Activated naive CD4-positive, alpha-beta T cell treated with Interleukin-2 at 50 U/mL for 16 hours (primary cell): ENCODE measurements around the gene CCT6A.
"Not testable (repeated sequence)": the region's sequence is repeated elsewhere in the genome, so short reads cannot be mapped to it uniquely, and the experiment has no call there.

Experiments used
- DNase-seq: peaks from one replicate; pipeline ENCODE4 v3.0.0-alpha.2; 2020

CCT6A gene

GRCh38 chr7:56053379-56053778 is 1.8 kb downstream of the CCT6A start:
- DNase-seq = no peak

- no peak for DNase-seq
These were observed 2.4 kb downstream of the CCT6A start for GRCh38 chr7:56053993-56054392.

- DNase-seq = no peak
These were observed 10.8 kb downstream of the CCT6A start for GRCh38 chr7:56062382-56062781.

- no peak for DNase-seq
These were observed 11.9 kb downstream of the CCT6A start for GRCh38 chr7:56063500-56063881.

DNA sequence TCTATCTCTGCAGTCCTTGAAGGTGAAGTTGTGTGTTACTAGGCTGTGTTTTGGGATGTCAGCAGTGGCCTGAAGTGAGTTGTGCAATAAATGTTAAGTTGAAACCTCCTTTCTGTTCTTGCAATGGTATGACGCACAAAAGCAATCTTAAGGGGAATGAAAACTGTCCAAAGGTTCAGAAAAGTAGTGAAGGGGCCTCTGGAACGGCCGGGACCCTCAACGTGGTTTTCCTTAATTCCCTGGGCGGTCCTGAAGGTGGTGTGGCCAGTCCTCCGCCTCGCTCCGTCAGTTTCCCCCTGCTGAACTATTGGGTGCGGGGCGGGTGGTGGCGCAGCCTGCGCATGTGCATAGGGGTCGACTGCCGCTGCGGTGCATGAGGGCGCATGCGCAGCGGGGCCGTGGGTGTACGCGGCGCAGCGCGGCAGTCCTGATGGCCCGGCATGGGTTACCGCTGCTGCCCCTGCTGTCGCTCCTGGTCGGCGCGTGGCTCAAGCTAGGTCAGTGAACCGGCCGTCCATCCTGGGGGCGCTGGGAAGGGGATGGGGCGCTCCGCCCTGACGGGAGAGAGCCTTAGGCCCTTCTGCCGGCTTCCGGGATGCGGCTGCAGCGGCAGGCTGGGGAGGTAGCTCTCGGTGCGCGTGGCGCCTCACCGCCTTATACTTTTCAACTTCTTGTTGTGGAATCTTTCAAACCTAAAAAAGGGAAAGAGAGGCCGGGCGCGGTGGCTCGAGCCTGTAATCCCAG is 12.5 kb downstream of the CCT6A start, which contains the start of gene SUMF2:
SUMF2 (plus strand) TSS at position 405 of the 744 bp plus-strand sequence; CDS start at position 431, 26 bp downstream.
- peak; percentile 89 for DNase-seq

DNA sequence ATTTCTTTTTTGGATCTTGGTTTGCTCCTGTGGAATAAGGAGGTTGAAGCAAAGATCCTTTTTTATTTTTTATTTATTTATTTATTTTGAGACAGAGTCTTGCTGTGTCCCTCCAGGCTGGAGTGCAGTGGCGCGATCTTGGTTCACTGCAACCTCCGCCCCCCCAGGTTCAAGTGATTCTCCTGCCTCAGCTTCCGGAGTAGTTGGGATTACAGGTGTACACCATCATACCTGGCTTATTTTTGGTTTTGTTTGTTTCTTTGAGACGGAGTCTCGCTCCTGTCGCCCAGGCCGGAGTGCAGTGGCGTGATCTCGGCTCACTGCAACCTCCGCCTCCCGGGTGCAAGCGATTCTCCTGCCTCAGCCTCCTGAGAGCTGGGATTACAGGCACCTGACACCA is 14.8 kb downstream of the CCT6A start:
- DNase-seq = not testable (repeated sequence)

GRCh38 chr7:56074371-56074791 is 22.8 kb downstream of the CCT6A start:
- peak; percentile 70 for DNase-seq

DNA sequence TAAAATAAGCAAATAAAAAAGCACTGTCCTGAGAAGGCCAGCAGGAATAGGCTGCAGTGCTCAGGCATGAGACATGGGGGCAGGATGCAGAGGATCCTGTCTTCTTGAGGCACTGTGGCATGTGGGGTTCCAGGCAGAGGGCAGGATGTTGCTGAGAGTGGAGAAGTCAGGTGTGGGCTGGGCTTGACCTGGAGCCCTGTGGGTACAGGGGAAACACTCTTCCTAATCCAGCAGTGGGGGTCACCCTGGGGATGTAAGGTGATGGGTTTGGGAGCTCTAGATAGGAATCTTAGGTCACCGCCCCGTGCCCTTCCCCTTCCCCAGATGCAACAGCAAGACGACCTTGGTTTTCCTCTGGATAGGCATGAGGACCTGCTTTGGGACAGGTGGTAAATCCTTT is 26.1 kb downstream of the CCT6A start:
- no peak for DNase-seq

DNA sequence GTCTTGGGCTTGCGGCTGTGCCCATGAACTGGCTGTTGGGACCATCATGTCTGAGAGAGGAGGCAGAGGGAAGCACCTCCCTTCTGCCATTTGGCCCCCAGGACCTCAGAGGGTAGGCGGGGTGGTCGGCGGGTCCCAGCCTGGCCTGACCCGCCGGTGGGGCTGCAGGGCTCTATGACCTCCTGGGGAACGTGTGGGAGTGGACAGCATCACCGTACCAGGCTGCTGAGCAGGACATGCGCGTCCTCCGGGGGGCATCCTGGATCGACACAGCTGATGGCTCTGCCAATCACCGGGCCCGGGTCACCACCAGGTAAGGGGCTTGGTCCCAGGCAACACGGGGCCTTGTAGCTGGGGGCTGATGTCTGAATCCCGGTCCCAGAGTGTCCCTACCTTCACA is 26.6 kb downstream of the CCT6A start:
- no peak for DNase-seq

DNA sequence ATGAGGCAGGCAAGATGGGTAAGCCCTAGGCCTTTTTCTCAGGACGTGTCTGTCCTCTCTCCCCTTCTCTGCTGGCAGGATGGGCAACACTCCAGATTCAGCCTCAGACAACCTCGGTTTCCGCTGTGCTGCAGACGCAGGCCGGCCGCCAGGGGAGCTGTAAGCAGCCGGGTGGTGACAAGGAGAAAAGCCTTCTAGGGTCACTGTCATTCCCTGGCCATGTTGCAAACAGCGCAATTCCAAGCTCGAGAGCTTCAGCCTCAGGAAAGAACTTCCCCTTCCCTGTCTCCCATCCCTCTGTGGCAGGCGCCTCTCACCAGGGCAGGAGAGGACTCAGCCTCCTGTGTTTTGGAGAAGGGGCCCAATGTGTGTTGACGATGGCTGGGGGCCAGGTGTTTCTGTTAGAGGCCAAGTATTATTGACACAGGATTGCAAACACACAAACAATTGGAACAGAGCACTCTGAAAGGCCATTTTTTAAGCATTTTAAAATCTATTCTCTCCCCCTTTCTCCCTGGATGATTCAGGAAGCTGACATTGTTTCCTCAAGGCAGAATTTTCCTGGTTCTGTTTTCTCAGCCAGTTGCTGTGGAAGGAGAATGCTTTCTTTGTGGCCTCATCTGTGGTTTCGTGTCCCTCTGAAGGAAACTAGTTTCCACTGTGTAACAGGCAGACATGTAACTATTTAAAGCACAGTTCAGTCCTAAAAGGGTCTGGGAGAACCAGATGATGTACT is 28.1 kb downstream of the CCT6A start:
- DNase-seq = no peak

GRCh38 chr7:56080726-56081435 is 29.3 kb downstream of the CCT6A start:
- DNase-seq = not testable (repeated sequence)

- no peak for DNase-seq
These were observed 30.2 kb downstream of the CCT6A start for GRCh38 chr7:56081626-56082340.

DNA sequence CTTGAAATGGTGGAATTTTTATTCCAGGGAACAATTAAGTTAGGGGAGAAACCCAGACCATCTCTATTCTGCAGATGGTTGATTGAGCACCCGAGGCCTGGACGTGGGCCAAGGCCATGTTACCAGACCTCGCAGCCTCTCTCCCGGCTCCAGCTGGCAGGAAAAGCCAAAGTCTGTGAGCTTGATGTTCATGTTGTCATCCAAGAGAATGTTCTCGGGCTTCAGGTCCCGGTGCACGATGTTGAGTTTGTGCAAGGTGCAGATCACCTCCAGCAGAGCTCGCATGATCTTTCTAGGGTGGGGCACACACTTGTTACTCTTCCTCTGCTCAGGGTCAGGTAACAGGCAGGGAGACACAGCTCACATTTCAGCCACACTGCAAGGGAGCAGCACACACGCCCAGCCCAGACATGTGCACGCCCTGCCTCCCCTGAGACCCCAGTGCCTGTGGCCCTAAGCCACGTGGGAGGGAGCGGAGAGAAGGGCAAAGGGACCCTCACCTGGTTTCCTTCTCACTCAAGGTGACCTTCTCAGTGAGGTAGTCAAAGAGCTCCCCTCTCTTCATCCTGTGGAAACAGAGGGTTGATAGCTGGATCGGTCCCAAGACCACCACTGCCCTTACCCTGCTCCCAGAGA is 31.7 kb downstream of the CCT6A start:
- DNase-seq = no peak

DNA sequence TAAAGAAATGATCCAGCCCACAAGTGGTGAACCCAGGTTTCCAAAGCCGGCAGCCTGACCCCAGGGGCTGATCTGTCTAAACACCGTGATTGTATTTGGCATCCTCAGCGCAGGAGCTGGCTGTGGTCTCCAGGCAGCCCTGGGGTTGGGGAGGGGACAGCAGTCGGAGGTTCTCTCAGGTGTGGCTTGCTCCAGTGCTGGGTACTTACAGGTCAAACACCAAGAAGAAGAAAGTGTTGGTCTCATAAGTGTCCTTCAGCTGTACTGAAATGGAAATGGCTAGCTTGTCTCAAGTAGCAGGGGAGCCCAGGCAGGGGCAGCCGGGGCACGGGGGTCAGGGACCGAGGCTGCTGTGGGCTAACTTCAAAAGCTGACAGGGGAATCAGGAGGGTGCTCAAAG is 35.2 kb downstream of the CCT6A start:
- no peak for DNase-seq

DNA sequence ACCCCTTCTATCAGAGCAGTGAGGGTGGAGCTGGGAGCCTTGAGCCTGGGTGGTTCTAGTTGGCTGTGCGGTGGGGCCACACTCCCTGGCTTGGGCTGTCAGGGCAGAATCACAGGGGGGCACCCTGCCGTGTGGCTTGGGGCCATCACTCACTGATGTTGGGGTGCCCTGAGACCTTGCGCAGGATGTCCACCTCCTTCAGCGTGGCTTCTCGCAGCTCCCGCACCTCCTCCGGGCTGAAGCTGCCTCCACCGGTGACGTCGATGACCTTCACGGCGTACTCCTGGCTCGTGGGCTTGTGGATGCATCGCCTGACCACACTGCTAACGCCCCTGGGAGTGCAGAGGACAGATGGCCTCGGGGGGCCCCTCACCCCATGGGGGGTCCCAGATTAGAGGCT is 35.9 kb downstream of the CCT6A start:
- DNase-seq = no peak

GRCh38 chr7:56091591-56091990 is 40.0 kb downstream of the CCT6A start:
- DNase-seq = no peak

DNA sequence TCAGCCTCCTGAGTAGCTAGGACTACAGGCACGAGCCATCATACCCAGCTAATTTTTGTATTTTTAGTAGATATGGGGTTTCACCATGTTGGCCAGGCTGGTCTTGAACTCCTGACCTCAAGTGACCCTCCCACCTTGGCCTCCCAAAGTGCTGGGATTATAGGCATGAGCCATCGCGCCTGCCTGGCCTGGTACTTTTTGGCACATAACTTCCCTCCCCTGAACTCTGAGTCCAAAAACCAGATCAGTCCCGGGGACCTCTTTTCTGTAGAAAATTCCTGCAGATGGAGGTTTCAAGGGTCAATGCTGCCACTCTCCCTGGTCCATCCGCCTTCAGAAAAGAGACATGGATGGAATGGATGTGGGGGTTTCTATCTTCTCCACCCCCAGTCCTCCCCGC is 40.8 kb downstream of the CCT6A start:
- not testable (repeated sequence) for DNase-seq

GRCh38 chr7:56092789-56093531 is 41.4 kb downstream of the CCT6A start, which contains the start of gene PHKG1:
Gene PHKG1, minus strand, starts transcription at chr7:56092952. Its CDS starts 4,011 bp downstream, at chr7:56088941.
- DNase-seq = no peak

- no peak for DNase-seq
These were observed 46.1 kb downstream of the CCT6A start for GRCh38 chr7:56097700-56098099.

DNA sequence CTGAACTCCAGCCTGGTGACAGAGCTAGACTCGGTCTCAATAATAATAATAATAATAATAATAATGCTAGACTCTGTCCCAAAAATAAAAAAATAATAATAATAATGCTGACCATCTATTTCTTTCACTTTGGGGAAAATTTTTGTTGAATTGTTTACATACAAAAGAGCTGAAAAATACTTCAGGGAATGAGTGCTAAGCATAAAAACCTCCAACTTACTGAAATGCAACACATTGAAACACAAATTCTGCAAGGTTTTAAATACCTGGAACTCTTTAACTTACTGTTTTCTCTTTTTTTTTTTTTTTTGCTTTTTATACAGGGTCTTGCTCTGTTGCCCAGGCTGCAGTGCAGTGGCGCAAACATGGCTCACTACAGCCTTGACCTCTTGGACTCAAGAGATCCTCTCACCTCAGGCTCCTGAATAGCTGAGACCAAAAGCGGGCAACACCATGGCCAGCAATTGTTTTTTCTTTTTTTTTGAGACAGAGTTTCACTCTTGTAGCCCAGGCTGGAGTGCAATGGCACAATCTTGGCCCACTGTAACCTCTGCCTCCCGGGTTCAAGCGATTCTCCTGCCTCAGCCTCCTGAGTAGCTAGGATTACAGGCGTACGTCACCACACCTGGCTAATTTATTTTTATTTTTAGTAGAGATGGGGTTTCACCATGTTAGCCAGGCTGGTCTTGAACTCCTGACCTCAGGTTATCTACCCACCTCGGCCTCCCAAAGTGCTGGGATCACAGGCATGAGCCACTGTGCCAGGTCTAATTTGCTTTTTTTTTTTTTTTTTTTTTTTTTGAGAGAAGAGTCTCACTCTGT is 46.8 kb downstream of the CCT6A start:
- not testable (repeated sequence) for DNase-seq

DNA sequence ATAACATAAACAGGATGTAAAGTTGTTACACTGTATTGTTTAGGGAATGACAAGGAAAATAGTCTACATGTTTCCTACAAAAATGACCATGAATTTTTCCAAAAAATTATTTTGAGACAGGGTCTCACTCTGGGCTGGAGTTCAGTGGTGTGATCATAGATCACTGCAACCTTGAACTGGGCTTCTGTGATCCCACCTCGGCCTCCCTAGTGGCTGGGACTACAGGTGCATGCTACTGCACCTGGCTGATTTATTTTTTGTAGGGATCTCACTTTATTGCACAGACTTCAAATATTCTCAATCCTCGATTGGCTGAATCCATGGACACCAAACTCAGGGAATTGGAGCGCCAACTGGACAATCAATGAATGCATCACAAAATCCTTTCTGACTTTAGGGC is 48.1 kb downstream of the CCT6A start:
- DNase-seq = no peak
